GM12878 (cell line): ENCODE data around the gene PLOD3. TPM values are rescaled to one million over a fixed set of nuclear protein-coding genes. Genes with fewer than 3 reads are reported as not detected.

Source experiments
- ATAC-seq: fragments of 200-7000 bp; cut with Tn5 transposase; 3 replicates; pipeline ENCODE4 v1.9.1; 2020; ENCODE audit warnings: mild to moderate bottlenecking, moderate library complexity
- BruUV-seq: library from RNA; stranded (reverse); fragments of 400-500 nt; replicated peaks from 2 replicates; lab custom pipeline; 2021; lab: Mats Ljungman, UMichigan
- CTCF ChIA-PET: fragments of 300-600 bp; sonication (Branson Sonifier 250); formaldehyde crosslinking; extraction: SDS; loops from one replicate; lab custom pipeline; 2021; ENCODE audit warnings: inconsistent platforms; lab: Yijun Ruan, JAX
- POLR2A ChIA-PET: fragments of 350-600 bp; formaldehyde crosslinking; extraction: SDS; loops from one replicate; lab custom pipeline; 2021; ENCODE audit warnings: inconsistent platforms; lab: Charles Lee
- RAD21 ChIA-PET: fragments of 300-600 bp; sonication (Branson Sonifier 250); formaldehyde crosslinking; loops from one replicate; lab custom pipeline; 2023; ENCODE audit warnings: antibody characterized with exemption; ENCODE audit not compliant: unreplicated experiment; lab: Charles Lee
- SMC1A ChIA-PET: fragments of 300-600 bp; sonication (Branson Sonifier 250); formaldehyde crosslinking; loops from one replicate; lab custom pipeline; 2023; ENCODE audit not compliant: unreplicated experiment, uncharacterized antibody; lab: Charles Lee
- DNase-seq: peaks from one replicate; pipeline ENCODE4 v3.0.0-alpha.2; 2011; ENCODE audit warnings: low read depth, low spot score
- FAIRE-seq: peaks from 3 replicates; lab custom pipeline; 2011; peaks lifted over from hg19 to GRCh38; lab: Jason Lieb, UNC
- H2AFZ ChIP-seq: 2 replicates; pipeline ENCODE4 v1.6.0; 2011; ENCODE audit warnings: low read depth, low read length, control low read depth; ENCODE audit not compliant: control insufficient read depth
- H3K27ac ChIP-seq: 2 replicates; pipeline ENCODE4 v1.5.1; 2011; ENCODE audit warnings: control low read depth; ENCODE audit not compliant: control insufficient read depth, insufficient read depth
- H3K27me3 ChIP-seq, 2 experiments: replicated peaks in 1 of 2; 2 replicates each; pipeline versions ENCODE4 v1.6.0 to v1.6.1; 2011; ENCODE audit warnings: low read length in 1 of 2; ENCODE audit not compliant: control insufficient read depth in 2 of 2, insufficient read depth in 2 of 2
- H3K36me3 ChIP-seq, 2 experiments: 2 replicates each; pipeline ENCODE4 v1.5.1; 2011; ENCODE audit warnings: low read length in 1 of 2; ENCODE audit not compliant: control insufficient read depth in 2 of 2, insufficient read depth in 2 of 2
- H3K4me1 ChIP-seq: 2 replicates; pipeline ENCODE4 v1.6.1; 2011; ENCODE audit warnings: mild to moderate bottlenecking, low read length, moderate library complexity, mixed read lengths; ENCODE audit not compliant: control insufficient read depth, insufficient read depth
- H3K4me2 ChIP-seq: 2 replicates; pipeline ENCODE4 v1.6.0; 2011; ENCODE audit warnings: control low read depth; ENCODE audit not compliant: control insufficient read depth, insufficient read depth
- H3K4me3 ChIP-seq: fragments of 200-600 bp; sonication (generic); 2 replicates; pipeline ENCODE4 v1.5.1; 2016
- H3K79me2 ChIP-seq: 2 replicates; pipeline ENCODE4 v1.6.0; 2011; ENCODE audit warnings: low read length; ENCODE audit not compliant: control insufficient read depth, insufficient read depth
- H3K9ac ChIP-seq: 2 replicates; pipeline ENCODE4 v1.8.0; 2011; ENCODE audit warnings: low read length, control low read depth, mixed read lengths; ENCODE audit not compliant: control insufficient read depth, insufficient read depth
- H3K9me3 ChIP-seq: replicated peaks from 3 replicates; pipeline ENCODE4 v1.5.1; 2011; ENCODE audit warnings: mild to moderate bottlenecking, low read length; ENCODE audit not compliant: control insufficient read depth, insufficient read depth
- H4K20me1 ChIP-seq: 2 replicates; pipeline ENCODE4 v1.6.0; 2011; ENCODE audit not compliant: control insufficient read depth, insufficient read depth
- ATF3 ChIP-seq: IDR thresholded peaks from 2 replicates; pipeline ENCODE4 v1.6.1; 2011; ENCODE audit warnings: low read depth, mild to moderate bottlenecking, low read length, moderate library complexity, borderline replicate concordance; ENCODE audit errors: extremely low read depth
- BHLHE40 ChIP-seq, 2 experiments: fragments of 450-650 bp in 1 of 2; IDR thresholded peaks; 2 replicates each; pipeline ENCODE4 v1.6.1; 2011 to 2017; ENCODE audit warnings: low read depth in 2 of 2, borderline replicate concordance in 1 of 2, improper control_type of control experiment in 1 of 2, low read length in 1 of 2, mild to moderate bottlenecking in 1 of 2
- CEBPB ChIP-seq, 2 experiments: fragments of 150-350 bp in 1 of 2; IDR thresholded peaks; 2 replicates each; pipeline ENCODE4 v1.6.1; 2012 to 2014; ENCODE audit warnings: low read depth in 2 of 2, low read length in 2 of 2, borderline replicate concordance in 1 of 2, inconsistent platforms in 1 of 2
- CREB1 ChIP-seq: IDR thresholded peaks from 2 replicates; pipeline ENCODE4 v1.6.1; 2012; ENCODE audit warnings: low read depth, mild to moderate bottlenecking, inconsistent platforms
- JUND ChIP-seq: IDR thresholded peaks from 2 replicates; pipeline ENCODE4 v1.6.1; 2012; ENCODE audit warnings: low read depth, mild to moderate bottlenecking, low read length, improper control_type of control experiment, moderate library complexity
- NFYA ChIP-seq: IDR thresholded peaks from 2 replicates; pipeline ENCODE4 v1.6.1; 2011; ENCODE audit warnings: low read depth, mild to moderate bottlenecking, low read length, improper control_type of control experiment, borderline replicate concordance
- PAX5 ChIP-seq: IDR thresholded peaks from 2 replicates; pipeline ENCODE4 v1.6.1; 2011; ENCODE audit warnings: low read depth, low read length, borderline replicate concordance
- PKNOX1 ChIP-seq: fragments of 450-650 bp; IDR thresholded peaks from 2 replicates; pipeline ENCODE4 v1.6.1; 2016; ENCODE audit warnings: mild to moderate bottlenecking
- POLR2A ChIP-seq: IDR thresholded peaks from 2 replicates; pipeline ENCODE4 v1.6.1; 2011; ENCODE audit warnings: low read depth, mild to moderate bottlenecking, low read length
- POLR2AphosphoS2 ChIP-seq: IDR thresholded peaks from 2 replicates; pipeline ENCODE4 v1.6.1; 2011; ENCODE audit warnings: low read depth, mild to moderate bottlenecking, low read length, improper control_type of control experiment, moderate library complexity
- RB1 ChIP-seq: fragments of 450-650 bp; formaldehyde crosslinking; IDR thresholded peaks from 2 replicates; pipeline ENCODE4 v1.6.1; 2017; ENCODE audit warnings: mild to moderate bottlenecking, borderline replicate concordance
- RBBP5 ChIP-seq: fragments of 200-600 bp; sonication (generic); conservative IDR thresholded peaks from 2 replicates; pipeline ENCODE4 v1.6.1; 2016
- SREBF1 ChIP-seq: IDR thresholded peaks from 2 replicates; pipeline ENCODE4 v1.6.1; 2012; ENCODE audit warnings: mild to moderate bottlenecking, low read length
- ZBED1 ChIP-seq: IDR thresholded peaks from 2 replicates; pipeline ENCODE4 v1.6.1; 2016; ENCODE audit warnings: borderline replicate concordance
- ZBTB11 ChIP-seq: fragments of 450-650 bp; formaldehyde crosslinking; IDR thresholded peaks from 2 replicates; pipeline ENCODE4 v1.5.0; 2022; ENCODE audit warnings: mild to moderate bottlenecking, missing genetic modification characterization
- ZNF687 ChIP-seq: fragments of 450-650 bp; IDR thresholded peaks from 2 replicates; pipeline ENCODE4 v1.6.1; 2017; ENCODE audit warnings: mild to moderate bottlenecking, moderate library complexity
- ZZZ3 ChIP-seq: IDR thresholded peaks from 2 replicates; pipeline ENCODE4 v1.6.1; 2011; ENCODE audit warnings: low read depth; ENCODE audit not compliant: control insufficient read depth, insufficient read length
- WGBS: methylation state at CpG from one replicate; pipeline ENCODE4 v1.1.6; 2016; ENCODE audit warnings: low lambda C conversion rate; ENCODE audit not compliant: insufficient replicate concordance, insufficient coverage; ENCODE audit errors: missing lambda C conversion rate; 5-methylcytosine and 5-hydroxymethylcytosine counted together
- in situ Hi-C: fragments of 300-500 bp; cut with MboI; formaldehyde crosslinking; loops from 9 replicates; pipeline ENCODE4 v1.14.3; 2018; ENCODE audit warnings: mixed read lengths
- intact Hi-C: fragments of 100-400 bp; cut with micrococcal nuclease; formaldehyde crosslinking; loops from one replicate; pipeline ENCODE4 v1.14.2; 2022; ENCODE audit not compliant: unreplicated experiment
- polyA plus RNA-seq, 11 experiments: library from polyadenylated mRNA; depleted of rRNA in 4 of 11; unstranded in 6 of 11; stranded (reverse) in 5 of 11; fragments of >200 nt; fragmentation: Nextera tagmentation in 4 of 11; fragmentation: Illumina TruSeq in 1 of 11; extraction: Ambion mirVana in 4 of 11; extraction: Trizol in 1 of 11; gene quantifications; 1 replicate in 1 of 11; 2 replicates in 10 of 11; pipeline versions ENCODE4 v1.2.1 to v1.2.3, GENCODE V29; 2011 to 2016; ENCODE audit warnings: inconsistent platforms in 2 of 11, missing spikeins in 2 of 11, low read depth in 1 of 11
- total RNA-seq, 4 experiments: library from RNA; depleted of rRNA in 3 of 4; stranded (reverse); fragments of >200 nt in 3 of 4; fragmentation: Illumina TruSeq in 1 of 4; extraction: Trizol in 1 of 4; gene quantifications; 2 replicates each; pipeline versions ENCODE4 v1.2.1 to v1.2.3, GENCODE V29; 2013 to 2021

The PLOD3 gene
- total and polyA plus RNA-seq, 10 of the 15 experiments (the other 5 are each of a cell fraction or from before 2014, with no cell fraction given): 0.53 to 27.8 (median 15.1) TPM

DNA sequence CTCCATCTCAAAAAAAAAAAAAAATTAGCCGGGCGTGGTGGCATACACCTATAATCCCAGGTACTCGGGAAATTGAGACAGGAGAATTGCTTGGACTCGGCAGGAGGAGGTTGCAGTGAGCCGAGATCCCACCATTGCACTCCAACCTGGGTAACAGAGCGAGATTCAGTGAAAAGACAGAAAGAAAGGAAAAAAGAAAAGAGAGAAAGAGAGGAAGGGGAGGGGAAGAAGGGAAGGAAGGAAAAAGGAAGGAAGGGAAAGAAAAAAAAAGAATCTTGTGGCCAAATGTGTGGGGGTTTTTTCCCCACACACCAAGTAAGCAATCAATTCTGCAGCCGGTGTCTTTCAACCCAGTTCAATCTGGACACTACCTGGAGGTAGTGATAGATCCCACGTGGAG is 28.3 kb downstream of the PLOD3 start:
- H3K79me2 ChIP-seq: no peaks in the 10 kb centered on the region
- no peaks in the 10 kb centered on the region for H3K4me1 ChIP-seq
- no peaks in the 10 kb centered on the region for H4K20me1 ChIP-seq
- POLR2A ChIA-PET: no interaction called here
- in situ Hi-C loops: no loop called here
- RAD21 ChIA-PET: no interaction called here
- no peaks in the 10 kb centered on the region for H3K36me3 ChIP-seq
- no peak overlapping the region for H2AFZ ChIP-seq
- 33% methylated on average over 6 of the region's 8 CpGs for WGBS
- H3K9me3 ChIP-seq: no peaks in the 10 kb centered on the region
- H3K4me3 ChIP-seq: no peak overlapping the region
- ATAC-seq: no peak
- H3K9ac ChIP-seq: no peak overlapping the region
- FAIRE-seq: no peak
- no peak for DNase-seq
- intact Hi-C loops: no loop called here
- no TSS peak for BruUV-seq
- SMC1A ChIA-PET: no interaction called here
- CTCF ChIA-PET: interaction anchor here (0.6 to 8.3 kb wide), 3 partner anchors 17 to 93 kb away, joined by 3 to 248 read pairs (median 3); no protein-coding TSS in a partner anchor
- no peak overlapping the region for H3K4me2 ChIP-seq
- no peaks in the 10 kb centered on the region; a peak in 1 of 4 replicates for H3K27me3 ChIP-seq
- H3K27ac ChIP-seq: no peak overlapping the region
- TF ChIP-seq ZZZ3 (no peak), RBBP5 (no peak), SREBF1 (no peak), RB1 (no peak), ZNF687 (no peak), ATF3 (no peak), PKNOX1 (no peak), CEBPB (IDR thresholded peaks at IDR 0.05; ENCODE audit: borderline replicate concordance in 1 of 2, low read depth in 2 of 2, low read length in 2 of 2) (no peak), JUND (no peak), POLR2AphosphoS2 (no peak), CREB1 (no peak), ZBED1 (no peak), PAX5 (no peak), NFYA (no peak), BHLHE40 (IDR thresholded peaks at IDR 0.05; ENCODE audit: borderline replicate concordance in 1 of 2, low read depth in 2 of 2, low read length in 1 of 2) (no peak), POLR2A (no peak), ZBTB11 (no peak)
